Measurements from ENCODE around the gene PRMT5.
A peak's percentile ranks its signal among the peaks of the same experiment; 100 is the strongest.

The PRMT5 gene

DNA sequence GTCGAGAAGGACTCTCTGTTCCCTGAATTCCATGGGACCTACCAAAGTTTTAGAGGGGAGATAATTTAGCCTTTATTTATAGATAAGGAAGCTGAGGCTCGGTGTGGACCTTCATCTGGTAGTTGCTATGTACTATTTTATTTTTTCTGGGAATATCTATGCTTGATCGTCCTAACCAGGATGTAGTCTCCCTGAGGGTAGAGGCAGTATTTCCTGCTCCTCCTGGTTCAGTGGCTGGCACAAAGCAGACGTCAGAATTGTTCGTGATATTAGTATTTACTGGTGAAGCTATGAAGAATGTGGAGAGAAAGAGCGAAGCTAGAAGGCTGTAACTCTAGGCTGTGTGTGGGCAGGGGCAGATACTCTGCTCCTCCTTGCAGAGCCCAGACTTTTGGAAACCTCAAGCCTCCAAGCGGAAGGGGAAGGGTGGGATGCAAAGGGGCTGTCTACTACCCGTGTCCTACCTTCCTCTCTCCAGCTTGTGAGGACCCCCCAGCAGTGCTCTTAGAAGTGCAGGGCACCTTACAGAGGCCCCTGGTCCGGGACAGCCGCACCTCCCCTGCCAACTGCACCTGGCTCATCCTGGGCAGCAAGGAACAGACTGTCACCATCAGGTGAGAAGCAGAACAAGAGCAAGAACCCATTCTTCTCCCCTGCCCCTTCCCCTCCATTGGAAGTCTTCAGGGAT, 56.2 kb downstream of the PRMT5 start:
- no peak for DNase-seq

DNA sequence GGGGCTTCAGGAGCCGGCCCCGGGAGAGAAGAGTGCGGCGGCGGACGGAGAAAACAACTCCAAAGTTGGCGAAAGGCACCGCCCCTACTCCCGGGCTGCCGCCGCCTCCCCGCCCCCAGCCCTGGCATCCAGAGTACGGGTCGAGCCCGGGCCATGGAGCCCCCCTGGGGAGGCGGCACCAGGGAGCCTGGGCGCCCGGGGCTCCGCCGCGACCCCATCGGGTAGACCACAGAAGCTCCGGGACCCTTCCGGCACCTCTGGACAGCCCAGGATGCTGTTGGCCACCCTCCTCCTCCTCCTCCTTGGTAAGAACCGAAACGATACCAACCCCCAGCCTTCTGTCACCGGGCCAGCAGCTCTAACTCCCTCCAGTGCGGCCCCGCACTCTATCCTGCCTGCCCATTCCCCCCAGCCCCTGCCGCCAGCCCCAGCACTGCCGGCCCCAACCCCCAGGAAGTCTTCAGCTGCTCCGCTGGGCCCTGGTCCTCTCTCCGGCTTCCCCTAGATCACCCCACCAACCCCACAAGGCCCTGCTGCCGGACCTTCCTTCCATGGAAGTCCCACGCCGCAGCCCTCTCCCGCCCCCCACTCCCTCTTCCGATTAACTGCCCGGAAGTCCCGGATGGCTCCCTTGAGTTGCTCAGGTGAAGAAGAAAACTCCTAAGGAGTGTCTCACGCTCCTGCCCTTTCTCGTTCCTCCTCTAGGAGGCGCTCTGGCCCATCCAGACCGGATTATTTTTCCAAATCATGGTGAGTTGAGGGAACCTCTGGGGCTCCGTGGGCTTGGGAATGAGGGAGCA, 56.9 kb downstream of the PRMT5 start:
- DNase-seq: peak; percentile 75

DNA sequence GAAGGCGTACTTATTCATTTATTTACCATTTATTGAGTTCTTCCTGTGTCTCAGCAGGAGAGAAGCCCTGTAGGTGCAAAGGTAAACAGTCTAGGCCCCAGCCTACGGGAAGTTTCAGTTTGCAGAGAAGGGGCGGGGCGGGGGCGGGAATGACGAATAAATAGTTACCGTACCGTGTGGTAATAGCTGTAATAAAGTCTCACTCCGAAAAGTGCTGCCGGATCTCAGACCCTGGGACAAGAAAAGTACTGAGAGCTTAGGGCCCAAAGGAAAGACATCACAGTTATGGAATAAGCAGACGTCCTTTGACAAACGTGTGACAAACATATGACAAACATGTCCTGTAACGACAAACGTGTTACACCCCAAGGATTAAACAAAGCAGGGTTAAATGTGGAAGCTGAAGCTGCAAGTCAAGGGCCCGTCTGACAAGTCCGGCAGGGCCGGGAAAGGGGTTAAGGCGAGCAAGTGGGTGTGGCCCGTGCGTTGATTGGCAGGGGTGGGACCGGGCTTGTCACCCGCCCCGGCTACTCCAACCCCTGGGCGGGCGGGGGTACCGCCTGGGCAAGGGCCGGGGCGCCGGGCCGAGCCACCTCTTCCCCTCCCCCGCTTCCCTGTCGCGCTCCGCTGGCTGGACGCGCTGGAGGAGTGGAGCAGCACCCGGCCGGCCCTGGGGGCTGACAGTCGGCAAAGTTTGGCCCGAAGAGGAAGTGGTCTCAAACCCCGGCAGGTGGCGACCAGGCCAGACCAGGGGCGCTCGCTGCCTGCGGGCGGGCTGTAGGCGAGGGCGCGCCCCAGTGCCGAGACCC, 57.7 kb downstream of the PRMT5 start, which contains the start of gene LRP10:
LRP10 (plus strand) TSS at position 517 of the 809 bp plus-strand sequence. CDS start 564 bp downstream, outside the sequence.
- DNase-seq: peak; percentile 84

DNA sequence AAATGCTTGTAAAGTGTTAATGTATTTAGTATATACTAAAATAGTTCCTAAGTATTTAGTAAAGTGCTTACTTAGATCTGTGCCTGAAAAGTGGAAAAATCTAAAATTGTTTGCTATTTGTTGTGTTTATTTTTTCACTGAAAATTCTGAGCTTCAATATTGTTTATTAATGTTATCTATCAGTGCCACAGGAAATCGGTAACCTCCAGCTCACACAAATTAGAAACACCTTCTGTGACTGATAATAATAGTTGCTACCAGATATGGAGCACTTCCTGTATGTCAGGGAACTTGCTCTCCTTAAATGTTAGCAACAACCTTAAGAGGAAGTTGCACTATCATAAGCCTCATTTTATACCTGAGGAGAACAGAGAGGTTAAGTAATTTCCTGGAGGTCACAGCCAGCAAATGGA, 58.4 kb downstream of the PRMT5 start:
- DNase-seq: no peak
